GM15510 (cell line): Measurements from ENCODE around the gene C20orf96.

ENCODE experiments used
- POLR2A ChIP-seq: IDR thresholded peaks from 3 replicates; pipeline ENCODE4 v1.6.1; 2011; ENCODE audit warnings: borderline replicate concordance; ENCODE audit not compliant: insufficient read length; ENCODE audit errors: extremely low read depth

The C20orf96 gene

DNA sequence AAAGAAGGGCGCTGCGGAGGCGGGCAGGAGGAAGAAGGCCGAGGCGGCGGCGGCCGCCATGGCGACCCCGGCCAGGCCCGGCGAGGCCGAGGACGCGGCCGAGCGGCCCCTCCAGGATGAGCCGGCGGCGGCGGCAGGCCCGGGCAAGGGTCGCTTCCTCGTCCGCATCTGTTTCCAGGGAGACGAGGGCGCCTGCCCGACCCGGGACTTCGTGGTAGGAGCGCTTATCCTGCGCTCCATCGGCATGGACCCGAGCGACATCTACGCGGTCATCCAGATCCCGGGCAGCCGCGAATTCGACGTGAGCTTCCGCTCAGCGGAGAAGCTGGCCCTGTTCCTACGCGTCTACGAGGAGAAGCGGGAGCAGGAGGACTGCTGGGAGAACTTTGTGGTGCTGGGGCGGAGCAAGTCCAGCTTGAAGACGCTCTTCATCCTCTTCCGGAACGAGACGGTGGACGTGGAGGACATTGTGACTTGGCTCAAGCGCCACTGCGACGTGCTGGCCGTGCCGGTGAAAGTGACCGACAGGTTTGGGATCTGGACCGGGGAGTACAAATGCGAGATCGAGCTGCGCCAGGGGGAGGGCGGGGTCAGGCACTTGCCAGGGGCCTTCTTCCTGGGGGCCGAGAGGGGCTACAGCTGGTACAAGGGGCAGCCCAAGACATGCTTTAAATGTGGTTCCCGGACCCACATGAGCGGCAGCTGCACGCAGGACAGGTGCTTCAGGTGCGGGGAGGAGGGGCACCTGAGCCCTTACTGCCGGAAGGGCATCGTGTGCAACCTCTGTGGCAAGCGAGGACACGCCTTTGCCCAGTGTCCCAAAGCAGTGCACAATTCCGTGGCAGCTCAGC, 7.6 kb upstream of the C20orf96 start:
- TF ChIP-seq POLR2A, result peak; percentile 44

DNA sequence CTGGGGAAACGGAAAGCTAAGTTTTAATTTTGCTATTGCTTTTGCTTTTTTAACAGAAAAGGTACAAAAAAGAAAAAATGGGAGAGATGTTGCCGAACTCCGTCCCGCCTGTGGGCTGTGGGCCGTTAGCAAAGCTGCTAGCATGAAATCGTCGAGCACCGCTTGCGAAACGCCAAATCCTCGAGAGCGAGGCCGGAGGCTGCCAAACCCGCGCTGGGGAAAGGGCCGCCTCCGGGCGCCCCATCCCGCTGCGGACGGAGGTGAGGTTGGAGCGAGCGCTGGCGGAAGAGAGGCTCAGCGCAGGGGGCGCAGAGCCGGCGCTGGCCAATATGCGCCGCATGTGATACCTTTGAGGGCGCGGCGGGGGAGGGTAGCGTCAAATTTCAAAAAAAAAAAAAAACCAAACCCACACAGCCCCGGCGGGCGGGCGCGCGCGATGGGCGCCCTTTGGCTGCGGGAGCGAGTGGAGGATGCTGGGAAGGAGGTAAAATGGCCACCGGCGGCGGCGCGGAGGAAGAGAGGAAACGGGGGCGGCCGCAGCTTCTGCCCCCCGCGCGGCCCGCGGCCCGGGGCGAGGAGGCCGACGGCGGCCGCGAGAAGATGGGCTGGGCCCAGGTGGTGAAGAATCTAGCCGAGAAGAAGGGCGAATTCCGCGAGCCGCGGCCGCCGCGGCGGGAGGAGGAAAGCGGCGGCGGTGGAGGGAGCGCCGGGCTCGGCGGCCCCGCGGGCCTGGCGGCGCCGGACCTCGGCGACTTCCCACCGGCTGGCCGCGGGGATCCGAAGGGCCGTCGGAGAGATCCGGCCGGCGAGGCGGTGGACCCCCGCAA, 6.8 kb upstream of the C20orf96 start, which contains the start of gene ZCCHC3:
Gene ZCCHC3 (plus strand): TSS at position 473 of the 827 bp plus-strand sequence. CDS start 17 bp downstream, at position 490.
- peak; percentile 90 for TF ChIP-seq POLR2A

DNA sequence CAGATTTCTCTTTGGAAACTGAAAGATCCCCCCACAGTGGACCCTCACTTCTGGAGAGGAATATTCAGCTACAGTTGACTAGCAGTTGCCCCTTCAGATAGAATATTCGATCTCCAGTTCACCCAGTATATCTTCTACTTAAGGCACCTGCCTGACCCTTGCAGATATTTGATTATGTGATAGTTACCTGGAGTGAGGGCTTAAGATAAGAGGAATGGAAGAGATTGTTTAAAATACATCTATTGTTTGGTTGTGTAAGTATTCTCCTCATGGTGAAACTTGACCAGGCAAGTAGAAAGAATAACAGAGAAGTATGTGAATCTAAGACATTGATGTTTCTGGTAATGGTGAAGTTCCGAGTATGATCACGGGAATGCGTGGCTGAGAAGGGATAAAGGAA, 5.3 kb upstream of the C20orf96 start:
- no peak for TF ChIP-seq POLR2A

DNA sequence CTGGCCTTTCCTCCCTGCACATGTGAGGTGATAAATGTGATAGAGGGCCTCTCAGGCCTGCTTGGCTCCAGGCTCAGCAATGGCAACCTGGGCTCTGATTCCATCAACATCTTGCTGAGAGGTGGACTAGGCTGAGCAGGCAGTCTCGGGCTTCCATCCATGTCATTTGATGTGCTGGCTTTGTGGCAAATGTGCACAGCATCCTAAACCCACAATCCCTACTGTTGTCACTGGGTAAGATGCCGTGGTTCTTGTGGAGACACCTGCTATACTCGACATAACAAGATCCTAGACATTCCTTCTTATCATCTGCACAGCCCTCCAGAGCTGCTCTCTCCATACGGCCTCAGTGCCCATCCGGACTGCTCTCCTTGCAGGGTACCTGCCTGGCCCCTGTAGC, 4.1 kb upstream of the C20orf96 start:
- no peak for TF ChIP-seq POLR2A

DNA sequence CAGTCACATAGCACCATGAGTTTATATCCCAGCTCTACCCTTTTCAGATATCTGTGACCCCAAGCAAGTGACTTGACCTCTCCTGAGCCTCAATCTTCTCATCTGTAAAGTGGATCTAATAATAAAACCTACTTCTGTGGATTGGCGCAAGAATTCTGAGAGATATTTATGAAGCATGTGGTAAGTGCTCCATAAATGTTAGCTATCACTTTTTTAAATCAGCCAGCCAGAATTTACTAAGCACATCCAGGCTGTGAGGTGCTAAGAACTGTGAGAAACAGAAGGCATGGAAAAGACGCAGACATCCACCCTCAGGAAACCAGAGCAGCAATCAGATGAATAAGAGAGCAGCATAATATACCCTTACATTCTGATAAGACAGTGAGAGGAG, 862 bp downstream of the C20orf96 start:
- no peak for TF ChIP-seq POLR2A

DNA sequence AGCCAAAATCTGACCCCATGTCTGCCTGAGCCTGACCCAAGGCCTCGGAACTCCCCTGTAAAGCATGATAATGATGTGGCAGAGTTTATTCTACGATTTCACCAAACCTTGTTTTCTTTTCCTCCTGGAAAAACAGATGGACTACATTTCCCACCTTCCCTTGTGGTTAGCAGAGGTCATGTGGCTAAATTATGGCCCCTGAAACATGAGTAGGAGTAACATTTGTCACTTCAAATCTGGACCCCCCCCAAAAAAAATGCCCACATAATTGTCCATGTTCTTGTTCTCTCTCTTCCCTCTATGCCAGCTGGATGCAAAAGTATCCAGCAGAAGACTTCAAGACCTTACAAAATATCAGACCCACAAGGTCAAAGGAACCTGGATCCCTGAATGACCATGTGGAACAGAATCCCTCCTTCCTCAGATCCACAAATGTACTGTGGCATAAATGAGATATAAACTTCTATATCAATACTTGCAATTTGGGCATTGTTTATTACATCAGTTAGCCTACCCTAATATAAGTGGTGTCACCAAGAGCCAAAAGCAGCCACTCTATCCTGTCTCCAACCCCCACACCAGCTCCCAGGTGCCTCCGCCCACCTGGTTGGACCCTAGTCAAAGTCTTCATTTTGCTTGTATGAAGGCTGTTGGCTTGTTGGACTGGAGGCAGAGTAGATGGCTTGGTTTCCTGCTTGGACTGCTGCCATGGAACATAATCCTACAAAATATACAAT, 1.4 kb downstream of the C20orf96 start:
- TF ChIP-seq POLR2A, result no peak

DNA sequence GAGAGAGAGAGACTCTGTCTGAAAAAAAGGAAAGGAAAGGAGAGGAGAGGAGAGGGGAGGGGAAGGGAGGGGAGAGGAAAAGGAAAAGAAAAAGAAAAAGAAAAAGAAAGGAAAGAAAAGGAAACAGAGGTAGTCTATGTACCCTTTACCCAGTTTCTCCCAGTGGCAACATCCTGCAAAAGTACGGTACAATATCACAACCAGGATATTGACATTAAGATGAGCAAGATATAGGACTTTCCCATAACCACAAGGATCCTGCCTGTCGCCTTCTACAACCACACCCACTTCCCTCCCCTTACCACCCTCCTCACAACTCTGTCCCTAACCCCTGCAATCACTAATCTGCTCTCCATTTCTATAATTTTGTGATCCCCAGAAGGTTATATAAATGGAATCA, 4.0 kb downstream of the C20orf96 start:
- TF ChIP-seq POLR2A, result no peak

DNA sequence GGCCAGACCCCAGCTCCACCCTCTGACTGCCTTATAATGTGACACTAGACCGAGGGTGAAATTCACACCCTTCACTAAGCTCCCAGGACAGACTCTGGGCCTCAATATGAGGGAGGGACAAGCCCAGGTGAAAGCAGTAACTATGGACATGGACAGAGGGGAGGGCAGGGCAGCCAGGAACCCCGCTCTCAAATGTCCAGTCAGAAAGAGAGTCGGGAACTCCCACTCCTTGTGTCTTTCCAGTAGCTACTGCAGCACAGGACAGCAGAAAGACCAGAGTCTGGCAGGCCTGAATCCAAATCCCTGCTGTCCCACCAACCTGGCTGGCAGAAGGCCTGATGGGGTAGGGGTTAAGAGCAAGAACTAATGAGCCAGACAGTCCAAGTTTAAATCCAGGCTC, 6.4 kb downstream of the C20orf96 start:
- TF ChIP-seq POLR2A, result no peak

DNA sequence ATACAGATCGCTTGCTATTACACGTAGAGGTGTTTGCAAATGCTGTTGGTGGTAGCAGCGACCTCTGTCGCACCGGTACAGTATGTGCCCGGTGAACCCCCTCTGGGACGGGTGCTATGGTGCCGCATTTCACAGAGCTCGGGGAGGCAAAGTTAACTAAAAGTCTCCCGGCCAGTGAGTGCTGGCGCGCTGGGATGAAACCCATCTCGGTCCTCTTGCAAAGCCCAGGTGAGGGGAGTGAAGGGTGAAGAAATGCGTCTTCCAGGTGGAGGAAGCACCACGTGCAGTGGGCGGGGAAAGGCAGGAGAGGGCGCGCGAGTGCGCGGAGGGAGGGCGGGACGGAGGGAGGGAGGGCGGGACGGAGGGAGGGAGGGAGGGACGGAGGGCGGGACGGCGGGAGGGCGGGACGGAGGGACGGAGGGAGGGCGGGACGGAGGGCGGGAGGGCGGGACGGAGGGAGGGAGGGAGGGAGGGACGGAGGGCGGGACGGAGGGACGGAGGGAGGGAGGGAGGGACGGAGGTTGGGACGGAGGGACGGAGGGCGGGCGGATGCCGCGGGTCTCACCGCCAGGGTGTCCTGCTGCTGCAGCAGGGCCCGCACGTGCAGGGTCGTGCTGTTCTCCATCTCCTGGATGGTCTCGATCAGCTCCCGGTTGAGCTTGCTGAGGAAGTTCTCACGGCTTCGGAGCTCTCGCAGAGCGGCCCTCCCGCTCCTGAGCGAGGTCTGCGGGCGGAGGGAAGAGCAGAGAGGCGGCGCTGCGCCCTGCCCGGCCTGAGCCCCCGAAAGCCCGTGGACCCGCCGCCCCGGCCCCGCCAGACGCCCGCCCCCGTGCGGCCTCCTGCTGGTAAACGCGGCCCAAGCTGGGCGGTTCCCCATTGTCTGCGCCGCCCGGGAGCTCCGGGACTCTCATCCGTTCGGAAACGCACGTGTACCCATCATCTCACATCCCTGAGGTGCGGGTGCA, 11.7 kb downstream of the C20orf96 start:
- no peak for TF ChIP-seq POLR2A

DNA sequence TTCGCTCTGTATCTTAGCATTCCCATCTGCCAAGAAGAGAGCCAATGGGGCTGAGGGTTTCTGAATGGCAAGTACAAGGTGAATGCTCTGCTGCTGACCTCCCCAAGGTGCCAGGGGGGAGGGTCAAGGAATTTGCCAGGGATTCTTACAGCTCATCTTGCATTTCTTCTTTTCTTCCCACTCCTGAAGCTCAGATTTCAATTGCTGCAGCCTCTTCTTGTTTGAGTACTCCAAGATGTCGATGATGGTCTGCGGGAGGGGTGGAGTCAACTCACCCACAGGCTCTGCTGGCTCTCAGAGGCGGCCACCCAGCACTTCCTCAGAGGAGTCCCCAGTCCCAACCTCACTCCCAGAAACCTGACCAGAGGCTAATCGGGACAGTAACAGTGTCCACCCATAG, 12.4 kb downstream of the C20orf96 start:
- TF ChIP-seq POLR2A, result no peak

DNA sequence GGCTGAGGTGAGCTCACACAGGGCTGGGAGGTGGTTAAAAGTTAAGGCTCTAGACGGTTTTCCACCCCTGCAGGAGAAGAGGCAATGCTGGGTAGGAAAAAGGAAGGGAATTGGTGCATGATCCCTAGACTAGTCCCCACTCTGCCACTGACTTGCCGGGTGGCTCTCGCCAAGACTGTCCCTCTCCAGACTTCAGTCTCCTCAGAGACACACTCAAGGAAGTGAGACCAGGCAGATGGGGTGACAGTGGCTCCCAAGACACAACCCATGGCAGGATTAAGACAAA, 13.1 kb downstream of the C20orf96 start:
- no peak for TF ChIP-seq POLR2A

DNA sequence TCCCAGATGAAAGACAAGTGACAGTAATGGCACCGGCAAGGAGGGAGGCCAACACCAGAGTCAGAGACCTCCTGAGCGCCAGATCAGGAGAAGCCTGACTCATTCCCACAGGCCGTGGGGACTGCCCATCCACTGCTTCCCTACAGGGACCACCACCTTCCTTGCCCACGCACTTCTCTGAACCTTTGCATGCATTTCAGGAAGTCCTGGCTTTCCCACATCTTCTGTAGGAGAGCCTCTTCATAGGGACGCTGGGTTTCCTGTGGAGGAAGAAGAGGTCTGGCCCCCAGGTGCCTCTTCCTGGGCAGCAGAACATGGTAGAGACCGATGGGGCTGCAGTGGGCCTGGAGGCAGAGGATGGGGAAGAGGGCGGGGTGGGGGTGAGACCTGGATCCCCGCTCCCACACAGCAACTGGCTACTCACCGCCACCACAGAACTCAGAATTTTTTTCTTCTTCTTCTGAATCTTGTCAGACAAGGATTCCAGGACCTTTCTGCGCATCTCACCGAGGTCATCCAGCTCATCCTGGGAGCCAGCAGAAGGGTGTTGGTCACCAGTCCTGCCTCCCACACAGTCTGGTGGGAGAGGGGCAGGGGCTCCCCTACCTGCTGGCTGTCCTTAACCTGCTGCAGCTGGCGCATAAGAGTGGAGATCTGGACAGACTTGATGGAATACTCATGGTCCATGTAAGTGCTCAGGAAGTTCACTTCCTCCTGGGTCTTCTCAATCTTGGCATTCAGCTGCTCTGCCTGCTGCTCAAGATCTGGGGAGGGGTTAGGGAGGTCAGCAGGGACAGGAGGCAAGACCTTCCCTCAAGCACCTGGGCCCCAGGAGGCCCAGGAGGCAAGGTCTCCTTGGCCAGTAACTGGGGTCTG, 13.7 kb downstream of the C20orf96 start:
- no peak for TF ChIP-seq POLR2A

DNA sequence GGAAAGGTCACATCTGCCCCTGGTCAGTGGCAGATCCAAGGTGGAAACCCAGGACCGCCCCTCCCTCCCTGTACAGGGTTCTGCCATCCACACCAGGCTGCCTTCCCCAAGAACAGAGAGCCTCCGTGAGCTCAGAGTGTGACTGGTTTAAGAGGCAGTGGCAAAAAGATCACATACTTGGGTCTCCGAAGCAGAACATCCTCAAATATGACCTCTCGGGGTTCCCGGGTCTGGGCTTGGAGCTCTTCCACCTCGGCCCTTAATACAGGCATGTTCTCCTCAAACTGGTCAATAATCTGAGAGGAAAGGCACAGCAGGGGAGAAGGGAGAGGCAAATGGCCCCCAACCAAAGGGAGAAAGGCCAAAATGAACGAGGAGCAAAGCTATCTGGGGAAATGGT, 14.8 kb downstream of the C20orf96 start:
- no peak for TF ChIP-seq POLR2A
